ENCODE results near the gene PBX3.

- TF ChIP-seq EZH2 (IDR thresholded peaks at IDR 0.05; ENCODE audit: low read length, missing control alignments), result no peak
- no peak for TF ChIP-seq CTCF (conservative IDR thresholded peaks at IDR 0.05 in 1 of 2, IDR thresholded peaks at IDR 0.05 in 1 of 2; ENCODE audit: low read depth in 1 of 2, low read length in 2 of 2)
Observed at GRCh38 chr9:125758986-125759763, 12.0 kb downstream of the PBX3 start.
